IMR-90 (cell line): Measurements from ENCODE around the gene PLOD3.
"Not testable (repeated sequence)": the region's sequence is repeated elsewhere in the genome, so short reads cannot be mapped to it uniquely, and the experiment has no call there.

Source experiments
- BHLHE40 ChIP-seq: fragments of 150-350 bp; IDR thresholded peaks from 2 replicates; pipeline ENCODE4 v1.6.1; 2016; ENCODE audit warnings: mild to moderate bottlenecking, low read depth, low read length
- CTCF ChIP-seq: conservative IDR thresholded peaks from 2 replicates; pipeline ENCODE4 v1.5.1; 2012; ENCODE audit warnings: mild to moderate bottlenecking, low read depth, low read length, improper control_type of control experiment
- ELK1 ChIP-seq: fragments of 150-350 bp; IDR thresholded peaks from 2 replicates; pipeline ENCODE4 v1.6.1; 2016; ENCODE audit warnings: low read depth, mild to moderate bottlenecking, low read length, moderate library complexity, borderline replicate concordance
- FOS ChIP-seq: fragments of 150-350 bp; IDR thresholded peaks from 2 replicates; pipeline ENCODE4 v1.6.1; 2016; ENCODE audit warnings: low read depth, low read length
- MXI1 ChIP-seq: IDR thresholded peaks from 2 replicates; pipeline ENCODE4 v1.6.1; 2012; ENCODE audit warnings: low read depth, mild to moderate bottlenecking, low read length, moderate library complexity, borderline replicate concordance
- NFE2L2 ChIP-seq: fragments of 150-350 bp; IDR thresholded peaks from 2 replicates; pipeline ENCODE4 v1.6.1; 2016; ENCODE audit warnings: low read depth, mild to moderate bottlenecking, low read length
- POLR2A ChIP-seq: IDR thresholded peaks from 2 replicates; pipeline ENCODE4 v1.6.1; 2012; ENCODE audit warnings: mild to moderate bottlenecking, low read depth, low read length
- RAD21 ChIP-seq: IDR thresholded peaks from 2 replicates; pipeline ENCODE4 v1.6.1; 2012; ENCODE audit warnings: low read length, improper control_type of control experiment
- RCOR1 ChIP-seq: IDR thresholded peaks from 2 replicates; pipeline ENCODE4 v1.6.1; 2012; ENCODE audit warnings: mild to moderate bottlenecking, low read length, improper control_type of control experiment; ENCODE audit not compliant: insufficient replicate concordance
- RFX5 ChIP-seq: IDR thresholded peaks from 2 replicates; pipeline ENCODE4 v1.8.0; 2012; ENCODE audit warnings: low read depth, mild to moderate bottlenecking, low read length, moderate library complexity
- SMC3 ChIP-seq: fragments of 150-350 bp; IDR thresholded peaks from 2 replicates; pipeline ENCODE4 v1.6.1; 2016; ENCODE audit warnings: low read depth, mild to moderate bottlenecking, antibody characterized with exemption, low read length, moderate library complexity

- TF ChIP-seq CTCF, POLR2A, RCOR1, BHLHE40, RFX5, ELK1, MXI1, RAD21, SMC3, FOS, NFE2L2: not testable (repeated sequence)
These were observed 46.8 kb upstream of the PLOD3 start for GRCh38 chr7:101264102-101264706.
